T47D (cell line): ENCODE data around the gene PPME1.
A peak's percentile ranks its signal among the peaks of the same experiment; 100 is the strongest.
"Not testable (repeated sequence)": the region's sequence is repeated elsewhere in the genome, so short reads cannot be mapped to it uniquely, and the experiment has no call there.

Source experiments
- DNase-seq, 2 experiments: peaks; one replicate each; pipeline versions ENCODE4 v3.0.0 to v3.0.0-alpha.2; 2011 to 2012; ENCODE audit warnings: low read depth in 1 of 2, low spot score in 1 of 2
- JUND ChIP-seq: IDR thresholded peaks from 2 replicates; pipeline ENCODE4 v1.6.1; 2012; ENCODE audit warnings: low read depth
- in situ Hi-C: cut with HindIII; loops from 2 replicates; pipeline ENCODE4 v1.10.0; 2016; ENCODE audit warnings: low sequenced_read_pairs, low pct_unique_long_range_greater_than_20kb

Gene PPME1, protein sequence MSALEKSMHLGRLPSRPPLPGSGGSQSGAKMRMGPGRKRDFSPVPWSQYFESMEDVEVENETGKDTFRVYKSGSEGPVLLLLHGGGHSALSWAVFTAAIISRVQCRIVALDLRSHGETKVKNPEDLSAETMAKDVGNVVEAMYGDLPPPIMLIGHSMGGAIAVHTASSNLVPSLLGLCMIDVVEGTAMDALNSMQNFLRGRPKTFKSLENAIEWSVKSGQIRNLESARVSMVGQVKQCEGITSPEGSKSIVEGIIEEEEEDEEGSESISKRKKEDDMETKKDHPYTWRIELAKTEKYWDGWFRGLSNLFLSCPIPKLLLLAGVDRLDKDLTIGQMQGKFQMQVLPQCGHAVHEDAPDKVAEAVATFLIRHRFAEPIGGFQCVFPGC

DNA sequence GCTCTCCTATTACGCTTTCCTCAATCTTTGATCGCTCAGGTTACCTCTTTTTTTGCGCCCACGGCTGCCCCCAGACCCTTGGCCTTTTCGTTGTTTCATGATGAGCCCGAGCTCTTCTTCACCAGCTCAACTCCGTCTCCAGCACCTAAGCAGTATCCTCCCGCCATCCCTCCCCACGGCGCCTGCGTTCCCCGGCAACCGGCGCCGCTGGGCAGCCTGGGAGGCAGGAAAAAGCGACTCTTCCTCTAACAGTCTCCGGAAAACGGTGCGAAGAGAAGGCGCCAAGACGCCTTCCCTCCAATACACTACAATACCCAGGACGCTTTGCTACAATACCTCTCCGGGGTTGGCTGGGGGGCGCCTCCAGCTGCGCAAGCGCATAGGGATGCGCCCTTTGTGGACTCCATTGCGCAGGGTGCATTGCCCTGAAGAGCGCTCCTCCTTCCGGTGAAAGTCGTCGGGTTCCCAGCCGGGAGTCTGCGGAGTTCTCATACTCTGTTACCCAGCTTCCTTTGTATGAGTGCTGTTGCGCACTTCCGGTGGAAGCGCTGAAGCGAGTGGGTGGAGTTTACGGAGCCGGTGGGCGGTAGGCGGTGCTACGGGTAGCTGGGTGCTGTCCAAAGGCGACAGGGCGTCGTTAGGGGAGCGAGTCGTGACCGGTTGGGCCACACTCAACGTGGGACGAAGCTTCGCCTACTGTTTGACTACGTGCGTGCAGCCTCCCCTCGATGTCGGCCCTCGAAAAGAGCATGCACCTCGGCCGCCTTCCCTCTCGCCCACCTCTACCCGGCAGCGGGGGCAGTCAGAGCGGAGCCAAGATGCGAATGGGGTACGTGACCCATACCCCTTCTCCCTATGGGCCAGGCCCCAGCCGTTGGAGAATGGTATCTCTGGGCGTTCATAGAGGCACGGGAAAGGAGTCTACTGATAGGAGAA, at the start of gene PPME1, which contains the start of gene C2CD3:
Gene PPME1, plus strand, starts transcription at position 596 of the 936 bp plus-strand sequence. Its CDS starts 133 bp downstream, at position 729.
Gene C2CD3, minus strand, starts transcription at position 309 of the 936 bp plus-strand sequence. Its CDS starts 210 bp downstream, at position 99.
- no peak for TF ChIP-seq JUND
- in situ Hi-C loops = no loop called here
- peak; percentile 91 to 100 for DNase-seq

DNA sequence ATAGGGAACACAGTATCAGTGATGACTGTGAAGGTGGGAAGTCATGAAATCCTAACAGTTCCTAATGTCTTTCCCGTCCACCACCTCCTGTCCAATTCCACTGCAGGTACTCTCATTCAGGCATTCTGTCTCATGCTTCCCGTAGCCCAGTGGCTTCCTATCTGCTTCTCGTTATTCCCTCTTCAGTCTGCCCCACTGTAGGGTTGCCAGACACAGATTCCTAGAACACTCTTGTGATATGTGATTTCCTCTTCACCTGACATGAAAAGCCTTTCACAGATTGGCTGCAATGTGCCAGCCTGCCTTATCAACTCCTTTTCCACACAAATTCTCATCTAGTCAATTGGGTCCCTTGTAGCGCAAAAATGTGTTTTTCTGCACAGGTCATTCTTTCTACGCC, 49.3 kb upstream of the PPME1 start:
- in situ Hi-C loops = no loop called here
- TF ChIP-seq JUND = no peak
- no peak for DNase-seq

DNA sequence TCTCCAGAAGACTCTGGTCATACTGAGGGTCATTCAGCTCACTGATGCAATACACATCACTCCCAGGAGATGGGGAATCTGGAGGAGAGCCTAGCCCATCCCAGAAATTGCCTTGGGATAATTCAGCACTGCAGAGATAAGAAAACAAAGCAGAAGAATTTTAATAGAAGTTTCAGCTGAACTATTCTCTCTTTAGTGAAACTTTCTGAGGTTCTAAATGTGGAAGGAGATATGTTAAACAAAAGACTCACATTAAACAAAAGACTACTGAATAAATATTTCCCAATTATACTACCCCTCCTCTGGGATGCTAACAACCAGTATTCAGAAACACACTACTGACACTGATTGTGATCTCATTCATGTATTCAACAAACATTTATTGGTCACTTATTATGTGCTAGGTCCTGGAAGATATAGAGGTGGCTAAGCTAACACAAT, 48.1 kb upstream of the PPME1 start:
- in situ Hi-C loops = no loop called here
- no peak for DNase-seq
- TF ChIP-seq JUND = no peak

DNA sequence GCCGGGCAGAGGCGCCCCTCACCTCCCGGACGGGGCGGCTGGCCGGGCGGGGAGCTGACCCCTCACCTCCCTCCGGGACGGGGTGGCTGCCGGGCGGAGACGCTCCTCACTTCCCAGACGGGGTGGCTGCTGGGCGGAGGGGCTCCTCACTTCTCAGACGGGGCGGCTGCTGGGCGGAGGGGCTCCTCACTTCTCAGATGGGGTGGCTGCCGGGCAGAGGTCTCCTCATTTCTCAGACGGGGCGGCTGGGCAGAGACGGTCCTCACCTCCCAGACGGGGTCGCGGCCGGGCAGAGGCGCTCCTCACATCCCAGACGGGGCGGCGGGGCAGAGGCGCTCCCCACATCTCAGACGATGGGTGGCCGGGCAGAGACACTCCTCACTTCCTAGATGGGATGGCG, 42.0 kb upstream of the PPME1 start:
- in situ Hi-C loops, DNase-seq: not testable (repeated sequence)

DNA sequence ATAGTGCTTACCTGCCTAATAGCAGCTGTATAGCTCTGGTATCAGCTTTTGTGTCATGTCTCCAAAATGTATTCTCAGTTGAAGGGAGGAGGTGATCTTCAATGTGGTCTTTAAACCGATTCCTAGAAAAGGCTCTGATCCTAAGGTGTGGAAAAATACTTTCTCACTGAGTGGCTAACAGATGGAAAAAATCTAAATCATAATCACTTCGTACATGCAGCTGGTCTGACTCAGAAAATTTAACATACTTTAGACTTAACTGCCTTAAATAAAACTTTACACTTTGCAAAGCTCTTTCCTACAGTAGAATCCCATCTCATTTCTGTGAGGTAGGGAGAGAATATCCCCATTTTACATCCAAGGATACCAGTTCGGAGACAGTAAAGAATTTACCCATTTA, 38.3 kb upstream of the PPME1 start:
- in situ Hi-C loops = no loop called here
- no peak for DNase-seq
- TF ChIP-seq JUND = no peak

DNA sequence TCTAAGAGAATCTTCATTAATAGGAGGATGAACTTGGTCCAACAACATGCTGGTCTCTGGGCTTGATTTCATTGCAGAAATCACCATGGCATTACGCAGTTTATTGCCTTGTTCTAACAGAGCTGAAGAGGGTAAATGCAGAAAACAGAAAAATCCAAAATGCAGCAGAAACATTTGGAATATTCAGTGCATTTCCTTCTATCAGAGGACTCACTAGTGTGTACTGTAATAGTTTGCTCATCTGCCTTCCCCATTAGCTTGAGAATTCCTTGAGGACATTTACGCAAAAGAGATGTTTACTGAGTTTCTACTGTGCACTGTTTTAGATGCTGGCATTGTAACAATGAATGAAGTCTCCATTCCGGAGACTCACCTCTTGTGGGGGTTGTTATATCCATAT, 37.7 kb upstream of the PPME1 start:
- TF ChIP-seq JUND = no peak
- in situ Hi-C loops = no loop called here
- DNase-seq = peak in 1 of 2 experiments; percentile 6

DNA sequence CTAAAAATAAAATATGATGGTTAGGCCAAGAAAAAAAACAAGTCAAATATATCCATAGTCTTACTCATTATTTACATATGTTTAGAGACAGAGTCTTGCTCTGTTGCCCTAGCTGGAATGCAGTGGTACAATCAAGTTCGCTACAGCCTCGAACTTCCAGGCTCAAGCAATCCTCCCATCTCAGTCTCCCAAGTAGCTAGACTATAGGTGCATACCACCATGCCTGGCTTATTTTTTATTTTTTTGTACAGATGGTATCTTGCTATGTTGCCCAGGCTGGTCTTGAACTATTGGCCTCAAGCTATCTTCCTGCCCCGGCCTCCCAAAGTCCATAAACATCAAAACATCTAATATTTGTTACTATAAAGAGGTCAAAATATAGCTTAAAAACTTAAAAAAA, 36.4 kb upstream of the PPME1 start:
- in situ Hi-C loops = no loop called here
- no peak for DNase-seq
- TF ChIP-seq JUND = no peak

DNA sequence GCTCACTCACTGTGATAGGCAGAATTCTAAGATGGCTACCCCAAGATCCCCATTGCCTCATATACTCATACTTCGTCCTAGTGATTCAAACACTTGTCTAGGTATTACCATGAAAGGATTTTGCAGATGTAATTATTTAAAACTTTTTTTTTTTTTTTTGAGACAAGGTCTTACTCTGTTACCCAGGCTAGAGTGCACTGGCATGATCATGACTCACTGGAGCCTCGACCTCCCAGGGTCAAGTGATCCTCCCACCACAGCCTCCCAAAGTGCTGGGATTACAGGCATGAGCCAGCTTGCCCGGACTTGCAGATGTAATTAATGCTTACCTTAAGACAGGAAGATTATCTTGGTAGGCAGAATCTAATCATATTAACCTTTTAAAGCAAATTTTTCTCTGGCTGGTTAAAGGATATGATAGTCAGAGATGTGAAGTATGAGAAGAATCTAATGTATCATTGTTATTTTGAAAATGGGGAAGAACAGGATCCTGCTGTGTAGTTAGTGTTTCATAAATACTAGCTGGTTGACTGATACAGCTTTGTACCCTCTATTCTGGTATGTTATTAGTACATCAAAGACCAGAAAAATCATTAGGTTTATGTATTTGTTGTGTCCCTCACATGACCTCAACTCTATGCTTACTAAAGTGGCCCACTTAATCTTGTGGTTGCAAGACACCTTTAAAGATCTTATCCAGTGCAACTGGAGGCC, 35.8 kb upstream of the PPME1 start:
- in situ Hi-C loops = no loop called here
- no peak for TF ChIP-seq JUND
- DNase-seq = no peak

DNA sequence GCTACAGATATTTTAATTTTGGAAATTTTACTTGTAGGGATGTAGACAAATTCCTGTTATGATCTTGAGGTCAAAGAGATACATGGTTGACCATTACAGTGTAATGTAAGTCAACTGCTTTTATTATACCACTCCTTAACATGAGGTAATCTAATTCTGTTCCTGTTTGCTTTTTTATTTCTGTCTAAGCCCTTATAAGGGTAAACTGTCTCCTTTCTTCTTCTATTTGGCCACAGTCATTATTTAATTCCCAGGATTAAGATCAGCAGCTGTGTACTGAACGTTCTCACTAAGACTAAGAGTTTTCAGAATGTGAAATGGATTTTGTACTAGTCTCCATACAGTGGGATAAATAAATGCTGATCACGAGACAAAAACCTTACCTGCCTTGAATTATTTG, 33.1 kb upstream of the PPME1 start:
- peak in 1 of 2 experiments; percentile 52 for DNase-seq
- in situ Hi-C loops = no loop called here
- no peak for TF ChIP-seq JUND

DNA sequence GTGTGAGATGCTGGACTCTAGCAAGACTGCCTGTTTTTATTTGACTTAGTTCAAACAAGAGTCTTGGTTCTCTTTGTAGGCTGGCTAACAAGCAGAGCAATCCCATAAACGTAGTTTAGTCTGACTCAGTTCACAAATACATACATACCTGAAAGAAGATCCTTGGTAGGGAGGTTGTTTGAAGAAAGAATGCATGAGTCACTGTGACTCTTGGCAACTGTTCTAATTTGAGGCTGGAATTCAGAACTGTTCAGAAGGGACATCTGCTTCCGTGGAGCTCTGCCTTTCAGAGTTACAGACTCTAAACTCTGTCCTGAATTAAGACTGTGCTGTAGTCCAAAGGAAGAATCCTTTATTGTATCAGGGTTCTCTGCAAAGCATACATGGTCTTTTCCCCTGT, 32.5 kb upstream of the PPME1 start:
- in situ Hi-C loops = no loop called here
- TF ChIP-seq JUND = peak; percentile 97
- peak; percentile 59 to 98 for DNase-seq

DNA sequence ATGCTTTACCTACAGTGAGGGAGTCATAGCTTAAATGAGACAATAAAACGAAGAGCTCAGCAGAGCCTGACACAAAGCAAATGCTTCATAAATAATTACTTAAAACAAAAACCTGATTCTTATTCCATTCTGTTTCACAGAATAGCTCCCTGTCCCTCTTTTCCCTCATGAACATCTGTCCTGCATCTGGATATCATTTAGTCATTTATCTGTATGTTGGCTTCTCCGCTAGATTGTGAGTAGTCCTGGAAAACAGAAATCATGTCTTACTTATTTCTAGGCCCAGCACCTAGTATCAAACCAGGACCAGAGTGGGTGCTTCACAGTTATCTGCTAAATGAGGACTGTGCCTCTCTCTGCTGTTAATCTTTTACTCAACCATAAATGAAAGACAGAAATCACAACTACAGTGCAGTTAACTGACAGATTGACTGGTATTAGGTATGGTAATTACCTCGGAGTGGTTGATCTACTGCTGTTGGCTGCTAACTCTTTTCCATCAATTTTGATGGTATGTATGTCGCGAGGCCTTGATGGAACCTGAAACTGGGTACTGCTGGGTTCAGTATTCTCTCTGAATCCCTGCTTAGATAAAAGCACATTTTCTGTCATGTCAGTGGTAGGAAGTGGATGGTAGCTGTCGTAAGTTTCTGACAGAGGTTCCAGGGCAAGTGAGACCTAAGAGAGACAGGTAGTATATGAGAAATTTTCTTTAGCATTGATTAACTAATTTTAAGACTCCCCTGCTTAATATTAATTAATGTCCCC, 31.8 kb upstream of the PPME1 start:
- no peak for TF ChIP-seq JUND
- in situ Hi-C loops = no loop called here
- DNase-seq = no peak

DNA sequence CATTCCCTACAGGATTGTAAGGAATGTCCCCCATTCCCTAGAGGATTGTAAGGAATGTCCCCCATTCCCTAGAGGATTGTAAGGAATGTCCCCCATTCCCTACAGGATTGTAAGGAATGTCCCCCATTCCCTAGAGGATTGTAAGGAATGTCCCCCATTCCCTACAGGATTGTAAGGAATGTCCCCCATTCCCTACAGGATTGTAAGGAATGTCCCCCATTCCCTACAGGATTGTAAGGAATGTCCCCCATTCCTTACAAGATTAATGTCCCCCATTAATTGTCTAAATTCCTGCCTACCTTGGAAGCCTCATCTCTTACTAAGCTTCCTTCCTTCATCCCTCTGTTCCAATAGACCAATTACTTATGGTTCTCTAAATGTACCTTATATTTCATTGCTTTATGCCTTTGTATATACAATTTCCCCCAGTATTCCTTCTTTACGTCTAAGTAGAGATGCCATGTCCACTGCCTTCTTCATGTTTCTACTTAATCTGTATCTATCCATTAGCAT, 31.1 kb upstream of the PPME1 start:
- DNase-seq, in situ Hi-C loops: not testable (repeated sequence)
